AG09309 (cell line): Measurements from ENCODE around the gene MRM1.

Experiments
- DNase-seq: peaks from one replicate; pipeline ENCODE4 v3.0.0-alpha.2; 2010; ENCODE audit warnings: low read depth
- H3K4me3 ChIP-seq: 2 replicates; pipeline ENCODE4 v1.5.1; 2011; ENCODE audit warnings: mild to moderate bottlenecking, low read depth, low read length, moderate library complexity; ENCODE audit not compliant: control insufficient read depth
- CTCF ChIP-seq: IDR thresholded peaks from 2 replicates; pipeline ENCODE4 v1.5.1; 2011; ENCODE audit warnings: mild to moderate bottlenecking, low read depth, low read length, inconsistent platforms; ENCODE audit not compliant: insufficient read depth, control insufficient read depth; ENCODE audit errors: missing control alignments

Gene MRM1

GRCh38 chr17:36650096-36650775 lies 48.9 kb downstream of the MRM1 start:
- no peak for TF ChIP-seq CTCF
- no peak for DNase-seq
- no peak overlapping the region for H3K4me3 ChIP-seq

GRCh38 chr17:36653374-36653773 lies 52.0 kb downstream of the MRM1 start:
- TF ChIP-seq CTCF, result no peak
- no peak for DNase-seq

GRCh38 chr17:36653856-36654255 lies 52.5 kb downstream of the MRM1 start:
- no peak for DNase-seq
- no peak for TF ChIP-seq CTCF
- no peak overlapping the region for H3K4me3 ChIP-seq

More at GRCh38 chr17:36653374-36653773, 52.0 kb downstream of the MRM1 start:
- H3K4me3 ChIP-seq, result no peak overlapping the region

- H3K4me3 ChIP-seq, result no peak overlapping the region
- no peak for DNase-seq
- no peak for TF ChIP-seq CTCF
Observed at GRCh38 chr17:36655726-36656125, 54.3 kb downstream of the MRM1 start.

GRCh38 chr17:36657390-36657762 lies 56.0 kb downstream of the MRM1 start:
- no peak for DNase-seq
- H3K4me3 ChIP-seq, result no peak overlapping the region
- TF ChIP-seq CTCF, result no peak

- TF ChIP-seq CTCF, result peak; percentile 2
- DNase-seq, result no peak
- peak overlapping the region; percentile 4 for H3K4me3 ChIP-seq
Observed at GRCh38 chr17:36657763-36658490, 56.5 kb downstream of the MRM1 start.
